ENCODE results near the gene MOXD1. TPM values are rescaled to one million over a fixed set of nuclear protein-coding genes. Genes with fewer than 3 reads are reported as not detected.

MOXD1 gene
- total RNA-seq, 1 donor from 2014 or later, result 16.0 TPM

GRCh38 chr6:132364306-132365074 lies 36.8 kb downstream of the MOXD1 start:
- no peak overlapping the region for H3K27ac ChIP-seq
- no peaks in the 10 kb centered on the region for H3K9me3 ChIP-seq
- no peaks in the 10 kb centered on the region for H3K27me3 ChIP-seq
- H3K4me1 ChIP-seq, result no peaks in the 10 kb centered on the region
- H3K4me3 ChIP-seq, result no peak overlapping the region
- TF ChIP-seq CTCF (IDR thresholded peaks at IDR 0.05) (no peak), POLR2A (IDR thresholded peaks at IDR 0.05) (no peak), POLR2AphosphoS5 (IDR thresholded peaks at IDR 0.05; ENCODE audit: insufficient read depth in 1 of 2, low read depth in 1 of 2) (no peak)
- no peak for DNase-seq (ENCODE audit: extremely low spot score in 2 of 2)
- intact Hi-C loops (cut with DNase I), result no loop called here
- H3K36me3 ChIP-seq, result no peaks in the 10 kb centered on the region

- H3K27ac ChIP-seq, result no peak overlapping the region
- intact Hi-C loops (cut with DNase I), result no loop called here
- H3K36me3 ChIP-seq, result no peaks in the 10 kb centered on the region
- H3K4me3 ChIP-seq, result no peak overlapping the region
- H3K9me3 ChIP-seq, result no peaks in the 10 kb centered on the region
- H3K27me3 ChIP-seq, result no peaks in the 10 kb centered on the region
- TF ChIP-seq POLR2A (IDR thresholded peaks at IDR 0.05) (no peak), CTCF (IDR thresholded peaks at IDR 0.05) (no peak), POLR2AphosphoS5 (IDR thresholded peaks at IDR 0.05; ENCODE audit: insufficient read depth in 1 of 2, low read depth in 1 of 2) (no peak)
- no peak for DNase-seq (ENCODE audit: extremely low spot score in 2 of 2)
- no peaks in the 10 kb centered on the region for H3K4me1 ChIP-seq
These were observed 38.7 kb downstream of the MOXD1 start for GRCh38 chr6:132362442-132363185.

GRCh38 chr6:132361101-132361500 lies 40.2 kb downstream of the MOXD1 start:
- Histone ChIP-seq H3K27ac (no peak overlapping the region), H3K4me3 (no peak overlapping the region), H3K9me3 (no peaks in the 10 kb centered on the region), H3K27me3 (no peaks in the 10 kb centered on the region), H3K36me3 (no peaks in the 10 kb centered on the region), H3K4me1 (no peaks in the 10 kb centered on the region)
- TF ChIP-seq POLR2AphosphoS5 (IDR thresholded peaks at IDR 0.05; ENCODE audit: insufficient read depth in 1 of 2, low read depth in 1 of 2), result no peak
- TF ChIP-seq POLR2A (IDR thresholded peaks at IDR 0.05), result no peak
- TF ChIP-seq CTCF (IDR thresholded peaks at IDR 0.05), result no peak
- DNase-seq (ENCODE audit: extremely low spot score in 2 of 2), result no peak
- intact Hi-C loops (cut with DNase I), result no loop called here

GRCh38 chr6:132359886-132360285 lies 41.4 kb downstream of the MOXD1 start:
- no peaks in the 10 kb centered on the region for H3K36me3 ChIP-seq
- H3K9me3 ChIP-seq, result no peaks in the 10 kb centered on the region
- no peak overlapping the region for H3K27ac ChIP-seq
- no peak overlapping the region for H3K4me3 ChIP-seq
- DNase-seq (ENCODE audit: extremely low spot score in 2 of 2), result no peak
- TF ChIP-seq POLR2AphosphoS5 (IDR thresholded peaks at IDR 0.05; ENCODE audit: insufficient read depth in 1 of 2, low read depth in 1 of 2), result no peak
- no peak for TF ChIP-seq CTCF (IDR thresholded peaks at IDR 0.05)
- TF ChIP-seq POLR2A (IDR thresholded peaks at IDR 0.05), result no peak
- no peaks in the 10 kb centered on the region for H3K4me1 ChIP-seq
- intact Hi-C loops (cut with DNase I), result no loop called here
- H3K27me3 ChIP-seq, result no peaks in the 10 kb centered on the region

GRCh38 chr6:132357120-132357519 lies 44.2 kb downstream of the MOXD1 start:
- Histone ChIP-seq H3K4me1 (no peaks in the 10 kb centered on the region), H3K27ac (no peak overlapping the region), H3K9me3 (no peaks in the 10 kb centered on the region), H3K4me3 (no peak overlapping the region), H3K36me3 (no peaks in the 10 kb centered on the region), H3K27me3 (no peaks in the 10 kb centered on the region)
- DNase-seq (ENCODE audit: extremely low spot score in 2 of 2), result no peak
- intact Hi-C loops (cut with DNase I), result no loop called here
- TF ChIP-seq CTCF (IDR thresholded peaks at IDR 0.05) (no peak), POLR2AphosphoS5 (IDR thresholded peaks at IDR 0.05; ENCODE audit: insufficient read depth in 1 of 2, low read depth in 1 of 2) (no peak), POLR2A (IDR thresholded peaks at IDR 0.05) (no peak)

All from vagina (tissue), 2 donors.